Activated CD4-positive, alpha-beta T cell treated with anti-CD3 and anti-CD28 coated beads for 4 hours (primary cell): ENCODE measurements around the gene PEX5L.

Experiments used
- DNase-seq, 2 donors: peaks; one replicate each; pipeline ENCODE4 v3.0.0-alpha.2; 2020

Gene PEX5L

GRCh38 chr3:180004542-180004941 is 32.2 kb downstream of the PEX5L start:
- no peak for DNase-seq

GRCh38 chr3:180002006-180002405 is 34.7 kb downstream of the PEX5L start:
- DNase-seq: no peak

GRCh38 chr3:180000500-180000899 is 36.2 kb downstream of the PEX5L start:
- no peak for DNase-seq

- DNase-seq: no peak
Measured at GRCh38 chr3:179995406-179995805, 41.3 kb downstream of the PEX5L start.

- no peak for DNase-seq
Measured at GRCh38 chr3:179991883-179992282, 44.9 kb downstream of the PEX5L start.

- no peak for DNase-seq
Measured at GRCh38 chr3:179991104-179991503, 45.6 kb downstream of the PEX5L start.

GRCh38 chr3:179981646-179982045 is 55.1 kb downstream of the PEX5L start:
- DNase-seq: no peak

- no peak for DNase-seq
Measured at GRCh38 chr3:179977356-179977755, 59.4 kb downstream of the PEX5L start.

GRCh38 chr3:179973931-179974361 is 62.8 kb downstream of the PEX5L start:
- no peak for DNase-seq

- DNase-seq: no peak
Measured at GRCh38 chr3:179972881-179973423, 63.8 kb downstream of the PEX5L start.

- DNase-seq: no peak
Measured at GRCh38 chr3:179971280-179971679, 65.5 kb downstream of the PEX5L start.

GRCh38 chr3:179970746-179971145 is 66.0 kb downstream of the PEX5L start:
- no peak for DNase-seq

- DNase-seq: no peak
Measured at GRCh38 chr3:179969525-179969924, 67.2 kb downstream of the PEX5L start.

- DNase-seq: no peak
Measured at GRCh38 chr3:179967622-179968021, 69.1 kb downstream of the PEX5L start.

- no peak for DNase-seq
Measured at GRCh38 chr3:179964890-179965289, 71.8 kb downstream of the PEX5L start.

- no peak for DNase-seq
Measured at GRCh38 chr3:179962629-179963387, 73.9 kb downstream of the PEX5L start.

- DNase-seq: no peak
Measured at GRCh38 chr3:179961703-179962078, 75.0 kb downstream of the PEX5L start.

GRCh38 chr3:179961071-179961702 is 75.5 kb downstream of the PEX5L start:
- DNase-seq: no peak

- DNase-seq: no peak
Measured at GRCh38 chr3:179958759-179959158, 78.0 kb downstream of the PEX5L start.

GRCh38 chr3:179958143-179958542 is 78.6 kb downstream of the PEX5L start:
- no peak for DNase-seq

- no peak for DNase-seq
Measured at GRCh38 chr3:179957264-179957845, 79.4 kb downstream of the PEX5L start.

- no peak for DNase-seq
Measured at GRCh38 chr3:179956416-179956830, 80.3 kb downstream of the PEX5L start.

- DNase-seq: no peak
Measured at GRCh38 chr3:179955809-179956208, 80.9 kb downstream of the PEX5L start.

GRCh38 chr3:179955286-179955685 is 81.5 kb downstream of the PEX5L start:
- no peak for DNase-seq
